HG03558 (cell line): ENCODE data around the gene ITIH6.

Experiments
- ATAC-seq: cut with Tn5 transposase; IDR thresholded peaks from one replicate; pipeline ENCODE4 v1.9.1; 2021; ENCODE audit warnings: moderate number of reproducible peaks; ENCODE audit not compliant: unreplicated experiment; ENCODE audit errors: extremely low read depth

ITIH6 gene

GRCh38 chrX:54721424-54721823, 76.6 kb downstream of the ITIH6 start:
- no peak for ATAC-seq

GRCh38 chrX:54715621-54716020, 82.4 kb downstream of the ITIH6 start:
- no peak for ATAC-seq

- no peak for ATAC-seq
Observed at GRCh38 chrX:54714424-54714823, 83.6 kb downstream of the ITIH6 start.

- ATAC-seq: no peak
Observed at GRCh38 chrX:54711735-54712134, 86.3 kb downstream of the ITIH6 start.

- ATAC-seq: no peak
Observed at GRCh38 chrX:54710920-54711319, 87.1 kb downstream of the ITIH6 start.

- no peak for ATAC-seq
Observed at GRCh38 chrX:54708404-54708803, 89.7 kb downstream of the ITIH6 start.
